H1 (cell line): ENCODE results near the gene TPRA1. TPM values are rescaled to one million over a fixed set of nuclear protein-coding genes. Genes with fewer than 3 reads are reported as not detected.

Source experiments
- CTCF ChIA-PET: fragments of 300-600 bp; sonication (Branson Sonifier 250); formaldehyde crosslinking; loops from one replicate; lab custom pipeline; 2021; ENCODE audit not compliant: partially characterized antibody; lab: Charles Lee
- POLR2A ChIA-PET: fragments of 300-600 bp; sonication (Branson Sonifier 250); formaldehyde crosslinking; loops from one replicate; lab custom pipeline; 2021; ENCODE audit warnings: inconsistent platforms; ENCODE audit not compliant: partially characterized antibody; lab: Charles Lee
- DNase-seq, 2 experiments: peaks; one replicate each; pipeline versions ENCODE4 v3.0.0 to v3.0.0-alpha.2; 2010 to 2022; ENCODE audit warnings: low spot score in 2 of 2, low read depth in 1 of 2, mixed read lengths in 1 of 2
- FAIRE-seq: peaks from 2 replicates; lab custom pipeline; 2011; peaks lifted over from hg19 to GRCh38; lab: Jason Lieb, UNC
- H2AFZ ChIP-seq: 2 replicates; pipeline ENCODE4 v1.8.1; 2012; ENCODE audit warnings: low read length, inconsistent platforms
- H2AK5ac ChIP-seq: 2 replicates; pipeline ENCODE4 v1.6.1; 2013; ENCODE audit warnings: low read depth, low read length
- H2BK120ac ChIP-seq: replicated peaks from 2 replicates; pipeline ENCODE3; 2013; ENCODE audit warnings: low read depth, low read length, inconsistent platforms
- H2BK12ac ChIP-seq: 2 replicates; pipeline ENCODE4 v1.6.1; 2013; ENCODE audit warnings: low read depth, low read length
- H2BK15ac ChIP-seq: 2 replicates; pipeline ENCODE4 v1.6.1; 2013; ENCODE audit warnings: low read length
- H2BK20ac ChIP-seq: 2 replicates; pipeline ENCODE4 v1.6.1; 2013; ENCODE audit warnings: low read length
- H2BK5ac ChIP-seq: 2 replicates; pipeline ENCODE4 v1.6.1; 2013; ENCODE audit warnings: low read depth, low read length
- H3K14ac ChIP-seq: 2 replicates; pipeline ENCODE4 v1.6.1; 2013; ENCODE audit warnings: inconsistent platforms; ENCODE audit not compliant: insufficient read length
- H3K18ac ChIP-seq: 2 replicates; pipeline ENCODE4 v1.6.1; 2013; ENCODE audit warnings: low read length; ENCODE audit errors: extremely low read depth
- H3K23ac ChIP-seq: 2 replicates; pipeline ENCODE4 v1.6.1; 2013; ENCODE audit warnings: inconsistent platforms; ENCODE audit not compliant: insufficient read length
- H3K23me2 ChIP-seq: 2 replicates; pipeline ENCODE4 v1.6.1; 2013; ENCODE audit warnings: low read depth, low read length
- H3K27ac ChIP-seq: 2 replicates; pipeline ENCODE4 v1.6.1; 2011; ENCODE audit warnings: low read depth, low read length, inconsistent platforms
- H3K27me3 ChIP-seq, 4 experiments: replicated peaks in 1 of 4; 1 replicate in 1 of 4; 2 replicates in 3 of 4; pipeline versions ENCODE4 v1.6.1 to v1.8.1; 2011 to 2013; ENCODE audit warnings: low read length in 3 of 4, mild to moderate bottlenecking in 3 of 4, inconsistent platforms in 2 of 4, mixed read lengths in 2 of 4, moderate library complexity in 1 of 4; ENCODE audit not compliant: control insufficient read depth in 3 of 4, insufficient read depth in 3 of 4; ENCODE audit errors: extremely low read depth in 1 of 4
- H3K36me3 ChIP-seq, 4 experiments: 2 replicates each; pipeline versions ENCODE4 v1.6.1 to v1.8.1; 2011 to 2013; ENCODE audit warnings: mild to moderate bottlenecking in 4 of 4, low read length in 3 of 4, moderate library complexity in 2 of 4, control low read depth in 1 of 4, inconsistent platforms in 1 of 4; ENCODE audit not compliant: insufficient read depth in 4 of 4, control insufficient read depth in 2 of 4
- H3K4ac ChIP-seq: replicated peaks from 2 replicates; pipeline ENCODE3; 2013; ENCODE audit warnings: low read length, low read depth, mixed read lengths, inconsistent platforms; ENCODE audit not compliant: insufficient read length
- H3K4me1 ChIP-seq, 4 experiments: replicated peaks in 1 of 4; 1 replicate in 1 of 4; 2 replicates in 3 of 4; pipeline versions ENCODE4 v1.6.1 to v1.8.1; 2011 to 2013; ENCODE audit warnings: low read length in 3 of 4, inconsistent platforms in 2 of 4, mixed read lengths in 1 of 4; ENCODE audit not compliant: insufficient read depth in 4 of 4, control insufficient read depth in 3 of 4
- H3K4me2 ChIP-seq, 2 experiments: 2 replicates each; pipeline versions ENCODE4 v1.6.1 to v1.8.1; 2011 to 2013; ENCODE audit warnings: low read depth in 2 of 2, low read length in 2 of 2, control low read depth in 1 of 2, inconsistent platforms in 1 of 2, mild to moderate bottlenecking in 1 of 2; ENCODE audit not compliant: insufficient read depth in 1 of 2
- H3K4me3 ChIP-seq, 4 experiments: fragments of 200-600, 300-600 bp in 1 of 4; sonication (generic), shearing (Covaris generic), sonication (Bioruptor Twin) in 1 of 4; 2 replicates each; pipeline versions ENCODE4 v1.5.1 to v1.8.1; 2011 to 2016; ENCODE audit warnings: low read length in 4 of 4, low read depth in 3 of 4, control low read depth in 2 of 4, inconsistent platforms in 2 of 4, mild to moderate bottlenecking in 2 of 4, mixed read lengths in 1 of 4, moderate library complexity in 1 of 4; ENCODE audit not compliant: insufficient read depth in 2 of 4; ENCODE audit errors: extremely low read depth in 1 of 4
- H3K56ac ChIP-seq: replicated peaks from 2 replicates; pipeline ENCODE3; 2013; ENCODE audit warnings: low read depth, mild to moderate bottlenecking, mixed read lengths, low read length, inconsistent platforms; ENCODE audit not compliant: insufficient read length
- H3K79me1 ChIP-seq: 2 replicates; pipeline ENCODE4 v1.6.1; 2013; ENCODE audit warnings: low read depth, low read length, control low read depth
- H3K79me2 ChIP-seq, 2 experiments: 2 replicates each; pipeline versions ENCODE4 v1.6.1 to v1.8.1; 2012 to 2013; ENCODE audit warnings: low read length in 2 of 2, mild to moderate bottlenecking in 2 of 2, inconsistent platforms in 1 of 2; ENCODE audit not compliant: insufficient read depth in 2 of 2, control insufficient read depth in 1 of 2
- H3K9ac ChIP-seq, 4 experiments: replicated peaks in 1 of 4; 1 replicate in 1 of 4; 2 replicates in 3 of 4; pipeline versions ENCODE4 v1.6.1 to v1.8.1; 2011 to 2013; ENCODE audit warnings: low read depth in 3 of 4, low read length in 3 of 4, control low read depth in 2 of 4, mild to moderate bottlenecking in 2 of 4, moderate library complexity in 2 of 4, inconsistent platforms in 1 of 4; ENCODE audit errors: extremely low read depth in 1 of 4
- H3K9me3 ChIP-seq, 2 experiments: 2 replicates each; pipeline versions ENCODE4 v1.6.1 to v1.8.1; 2012 to 2013; ENCODE audit warnings: mild to moderate bottlenecking in 2 of 2, moderate library complexity in 2 of 2, control low read depth in 1 of 2, inconsistent platforms in 1 of 2, low read depth in 1 of 2, low read length in 1 of 2, mixed read lengths in 1 of 2; ENCODE audit not compliant: insufficient read depth in 2 of 2
- H4K20me1 ChIP-seq, 2 experiments: replicated peaks in 1 of 2; 2 replicates each; pipeline versions ENCODE3 to v1.8.1; 2011 to 2013; ENCODE audit warnings: inconsistent platforms in 2 of 2, low read length in 2 of 2, mild to moderate bottlenecking in 1 of 2; ENCODE audit not compliant: insufficient read depth in 2 of 2, control insufficient read depth in 1 of 2
- H4K5ac ChIP-seq: 2 replicates; pipeline ENCODE4 v1.6.1; 2013; ENCODE audit warnings: low read length, low read depth, mixed read lengths, inconsistent platforms; ENCODE audit not compliant: insufficient read length
- H4K8ac ChIP-seq: 2 replicates; pipeline ENCODE4 v1.8.0; 2013; ENCODE audit warnings: mild to moderate bottlenecking, moderate library complexity, low read length, inconsistent platforms; ENCODE audit not compliant: insufficient read depth; ENCODE audit errors: extremely low read depth
- H4K91ac ChIP-seq: replicated peaks from 2 replicates; pipeline ENCODE3; 2013; ENCODE audit warnings: low read length, mixed read lengths, inconsistent platforms; ENCODE audit not compliant: insufficient read length
- E2F6 ChIP-seq: IDR thresholded peaks from 2 replicates; pipeline ENCODE4 v1.6.1; 2012; ENCODE audit warnings: inconsistent platforms
- GABPA ChIP-seq: IDR thresholded peaks from 2 replicates; pipeline ENCODE4 v1.6.1; 2011; ENCODE audit warnings: mild to moderate bottlenecking, low read length, moderate library complexity, borderline replicate concordance; ENCODE audit not compliant: insufficient read depth
- RXRA ChIP-seq: IDR thresholded peaks from 2 replicates; pipeline ENCODE4 v1.6.1; 2011; ENCODE audit warnings: low read depth, mild to moderate bottlenecking, low read length, moderate library complexity; ENCODE audit not compliant: insufficient read depth
- SIN3A ChIP-seq, 2 experiments: IDR thresholded peaks in 1 of 2; conservative IDR thresholded peaks in 1 of 2; 2 replicates each; pipeline ENCODE4 v1.6.1; 2011 to 2012; ENCODE audit warnings: low read length in 2 of 2, improper control_type of control experiment in 1 of 2, low read depth in 1 of 2, mild to moderate bottlenecking in 1 of 2
- TAF1 ChIP-seq: IDR thresholded peaks from 2 replicates; pipeline ENCODE4 v1.6.1; 2011; ENCODE audit warnings: mild to moderate bottlenecking, low read depth, low read length
- TBP ChIP-seq: IDR thresholded peaks from 2 replicates; pipeline ENCODE4 v1.6.1; 2011; ENCODE audit warnings: low read depth, low read length, improper control_type of control experiment
- WGBS, 2 experiments: shearing (Covaris generic) in 1 of 2; methylation state at CpG; one replicate each; pipeline versions ENCODE4 v1.1.6 to v1.1.7; 2013 to 2015; ENCODE audit warnings: low lambda C conversion rate in 2 of 2, mixed read lengths in 2 of 2, inconsistent platforms in 1 of 2, low coverage in 1 of 2, missing lambda C conversion rate in 1 of 2; ENCODE audit not compliant: insufficient replicate concordance in 2 of 2, insufficient coverage in 1 of 2, insufficient read length in 1 of 2; ENCODE audit errors: extremely low coverage in 1 of 2, missing lambda C conversion rate in 1 of 2; 5-methylcytosine and 5-hydroxymethylcytosine counted together
- polyA plus RNA-seq, 7 experiments: library from polyadenylated mRNA; depleted of rRNA in 3 of 7; stranded (reverse) in 5 of 7; unstranded in 2 of 7; fragments of >200 nt in 5 of 7; fragments of 200-250 nt in 2 of 7; gene quantifications; 1 replicate in 5 of 7; 2 replicates in 1 of 7; 4 replicates in 1 of 7; pipeline versions ENCODE4 v1.2.1 to v1.2.3, GENCODE V29; 2011 to 2013; ENCODE audit warnings: missing spikeins in 2 of 7, mixed read lengths in 2 of 7
- total RNA-seq: library from RNA; stranded (reverse); fragmentation: NEBNext Ultra II Directional; extraction: Animal tissue kit (Norgen Biotek cat#: 25700); gene quantifications from 2 replicates; pipeline ENCODE4 v1.2.1, GENCODE V29; 2021

The TPRA1 gene
- total and polyA plus RNA-seq, 2 of the 8 experiments (the other 6 are each of a cell fraction or from before 2014, with no cell fraction given): 18.8 to 38.5 TPM

GRCh38 chr3:127622772-127623576, 32.4 kb upstream of the TPRA1 start:
- Histone ChIP-seq H4K20me1 (peaks cover 6 to 20% of the 10 kb centered on the region in 2 experiments), H3K4ac (no peak overlapping the region), H3K56ac (no peak overlapping the region), H2BK20ac (no peak overlapping the region), H3K23ac (no peak overlapping the region), H2BK15ac (no peak overlapping the region), H3K23me2 (no peaks in the 10 kb centered on the region), H3K4me3 (no peak overlapping the region), H3K9ac (no peak overlapping the region), H3K18ac (no peak overlapping the region), H3K4me2 (no peak overlapping the region), H3K4me1 (no peaks in the 10 kb centered on the region), H3K79me2 (no peaks in the 10 kb centered on the region), H3K36me3 (peaks cover 31 to 45% (median 41%) of the 10 kb centered on the region in 4 experiments), H2AK5ac (no peak overlapping the region), H3K27me3 (peaks cover 3 to 14% (median 10%) of the 10 kb centered on the region in 4 experiments), H2AFZ (no peak overlapping the region), H2BK120ac (no peak overlapping the region), H3K79me1 (no peaks in the 10 kb centered on the region; the same call in 1 of the 2 replicates), H2BK12ac (no peak overlapping the region), H4K8ac (no peak overlapping the region), H4K5ac (no peak overlapping the region), H3K9me3 (peaks cover 0 to under 1% of the 10 kb centered on the region in 2 experiments; a peak in 1 of 4 replicates), H3K27ac (no peak overlapping the region), H2BK5ac (no peak overlapping the region), H3K14ac (no peak overlapping the region), H4K91ac (no peak overlapping the region)
- DNase-seq (no peak), FAIRE-seq (no peak)
- ChIA-PET POLR2A (interaction anchor here (0.9 to 8.6 kb wide), 3 partner anchors 16 to 34 kb away, joined by 7 to 182 read pairs (median 71); partner anchors contain the start of gene MCM2), CTCF (interaction anchor here (0.6 to 2.0 kb wide), 5 partner anchors 20 to 48 kb away, joined by 3 to 16 read pairs (median 3); partner anchors contain the start of gene TPRA1)
- TF ChIP-seq E2F6: no peak
- no peak for TF ChIP-seq TAF1
- TF ChIP-seq GABPA: no peak
- TF ChIP-seq SIN3A (conservative IDR thresholded peaks at IDR 0.05 in 1 of 2, IDR thresholded peaks at IDR 0.05 in 1 of 2; ENCODE audit: low read depth in 1 of 2, low read length in 2 of 2): no peak
- no peak for TF ChIP-seq RXRA
- no peak for TF ChIP-seq TBP
- 93% methylated on average over 8 of the region's 8 CpGs; no CpG with 5 or more reads in 1 of the 2 experiments for WGBS, 2 experiments
